Neural crest cell (in vitro differentiated cells): ENCODE measurements around the gene PRDX5. TPM values are rescaled to one million over a fixed set of nuclear protein-coding genes. Genes with fewer than 3 reads are reported as not detected.

Experiments
- DNase-seq: peaks from one replicate; pipeline ENCODE4 v3.0.0; 2021; ENCODE audit warnings: low read depth, mixed read lengths, low spot score
- H3K27ac Mint-ChIP-seq: one replicate; pipeline ENCODE4 v1.8.0; 2021; ENCODE audit warnings: mild to moderate bottlenecking, mixed read lengths; ENCODE audit not compliant: unreplicated experiment
- H3K27me3 Mint-ChIP-seq: 2 replicates; pipeline ENCODE4 v1.8.0; 2021; ENCODE audit warnings: low read depth, mild to moderate bottlenecking, mixed read lengths
- H3K36me3 Mint-ChIP-seq: 2 replicates; pipeline ENCODE4 v1.8.0; 2021; ENCODE audit warnings: low read depth, mild to moderate bottlenecking, mixed read lengths
- H3K4me1 Mint-ChIP-seq: 2 replicates; pipeline ENCODE4 v1.8.0; 2021; ENCODE audit warnings: mixed read lengths
- H3K4me3 Mint-ChIP-seq: one replicate; pipeline ENCODE4 v1.8.0; 2021; ENCODE audit warnings: mild to moderate bottlenecking, mixed read lengths
- H3K9me3 Mint-ChIP-seq: 2 replicates; pipeline ENCODE4 v1.8.0; 2021; ENCODE audit warnings: mixed read lengths
- long read RNA-seq: library from polyadenylated mRNA; unstranded; transcript quantifications from one replicate; pipeline ENCODE4 v2.0.0, GENCODE V29; 2020
- total RNA-seq: library from RNA; stranded (reverse); gene quantifications from 2 replicates; pipeline ENCODE4 v1.2.1, GENCODE V29; 2021
- TF ChIP-seq, protein P1 (sequence below): fragments of 200-600 bp; sonication (generic); conservative IDR thresholded peaks from 2 replicates; pipeline ENCODE4 v1.5.0; 2021; ENCODE audit warnings: antibody characterized with exemption, mild to moderate bottlenecking

Gene PRDX5
- total RNA-seq, result 148 and 168 TPM in 2 replicates
- long read RNA-seq, transcript PRDX5-201 (6 exons, 893 nt), result major isoform, 35 of 46 reads
- long read RNA-seq, partial matches to known transcripts, result 0 of 46 reads
- long read RNA-seq, other reads (novel, unspliced or antisense), result 7 of 46 reads

DNA sequence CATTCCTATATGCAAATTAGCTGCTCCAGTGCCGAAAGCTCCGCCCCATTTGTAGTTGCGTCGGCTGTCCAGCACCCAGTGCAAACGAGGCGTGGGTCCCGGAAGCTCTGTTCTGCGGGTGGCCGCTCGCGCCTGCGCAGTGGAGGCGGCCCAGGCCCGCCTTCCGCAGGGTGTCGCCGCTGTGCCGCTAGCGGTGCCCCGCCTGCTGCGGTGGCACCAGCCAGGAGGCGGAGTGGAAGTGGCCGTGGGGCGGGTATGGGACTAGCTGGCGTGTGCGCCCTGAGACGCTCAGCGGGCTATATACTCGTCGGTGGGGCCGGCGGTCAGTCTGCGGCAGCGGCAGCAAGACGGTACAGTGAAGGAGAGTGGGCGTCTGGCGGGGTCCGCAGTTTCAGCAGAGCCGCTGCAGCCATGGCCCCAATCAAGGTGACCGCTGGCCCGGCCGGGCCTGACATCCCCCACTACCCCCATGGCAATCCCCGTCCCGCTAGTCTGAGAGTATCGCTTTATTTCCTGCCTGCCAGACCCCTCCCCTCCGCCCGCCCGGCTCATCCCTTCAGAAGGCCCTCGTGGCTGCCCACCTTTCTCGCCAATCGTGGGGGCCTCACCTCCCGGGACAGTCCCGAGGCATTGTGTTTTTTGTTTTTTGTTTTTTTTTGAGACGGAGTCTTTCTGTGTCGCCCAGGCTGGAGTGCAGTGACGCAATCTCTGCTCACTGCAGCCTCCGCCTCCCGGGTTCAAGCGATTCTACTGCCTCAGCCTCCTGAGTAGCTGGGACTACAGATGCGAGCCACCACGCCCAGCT is at the start of gene PRDX5:
TSS of gene PRDX5 (plus strand) at position 161 of the 805 bp plus-strand sequence. CDS start at position 256, 95 bp downstream.
- peaks cover 3% of the 10 kb centered on the region for H3K36me3 Mint-ChIP-seq

DNA sequence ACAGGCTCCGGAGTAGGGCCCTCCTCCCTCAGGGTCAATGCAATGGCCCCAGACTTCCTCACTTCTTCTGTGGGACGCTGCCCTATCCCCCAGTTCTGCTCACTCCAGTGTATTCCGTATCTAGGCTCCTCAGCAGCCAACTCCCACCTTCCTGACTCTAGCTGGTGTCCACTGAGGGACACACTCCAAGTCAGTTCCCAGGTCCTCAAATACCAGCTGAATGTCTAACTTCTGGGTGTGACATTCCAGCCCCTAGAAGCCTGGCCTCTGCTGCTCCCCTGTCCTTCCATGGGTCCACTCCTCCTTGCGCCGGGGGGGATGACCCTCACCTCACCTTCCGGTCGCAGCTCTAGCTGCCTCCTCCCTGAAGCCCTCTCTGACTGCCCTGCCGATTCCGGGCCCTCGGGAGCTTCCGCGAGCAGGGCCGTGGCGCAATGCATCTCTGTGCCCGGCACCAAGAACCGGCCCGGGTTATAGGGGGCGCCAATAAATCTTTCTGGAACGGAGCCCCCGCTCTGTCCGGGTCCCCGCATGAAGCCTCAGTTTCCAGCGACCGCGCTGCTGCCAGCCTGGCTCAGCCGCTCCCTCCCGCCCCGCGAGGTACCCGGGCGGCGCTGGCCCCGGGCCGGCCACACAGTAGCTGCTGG is 48.9 kb upstream of the PRDX5 start:
- DNase-seq, result peak; percentile 14
- TF ChIP-seq, protein P1, sequence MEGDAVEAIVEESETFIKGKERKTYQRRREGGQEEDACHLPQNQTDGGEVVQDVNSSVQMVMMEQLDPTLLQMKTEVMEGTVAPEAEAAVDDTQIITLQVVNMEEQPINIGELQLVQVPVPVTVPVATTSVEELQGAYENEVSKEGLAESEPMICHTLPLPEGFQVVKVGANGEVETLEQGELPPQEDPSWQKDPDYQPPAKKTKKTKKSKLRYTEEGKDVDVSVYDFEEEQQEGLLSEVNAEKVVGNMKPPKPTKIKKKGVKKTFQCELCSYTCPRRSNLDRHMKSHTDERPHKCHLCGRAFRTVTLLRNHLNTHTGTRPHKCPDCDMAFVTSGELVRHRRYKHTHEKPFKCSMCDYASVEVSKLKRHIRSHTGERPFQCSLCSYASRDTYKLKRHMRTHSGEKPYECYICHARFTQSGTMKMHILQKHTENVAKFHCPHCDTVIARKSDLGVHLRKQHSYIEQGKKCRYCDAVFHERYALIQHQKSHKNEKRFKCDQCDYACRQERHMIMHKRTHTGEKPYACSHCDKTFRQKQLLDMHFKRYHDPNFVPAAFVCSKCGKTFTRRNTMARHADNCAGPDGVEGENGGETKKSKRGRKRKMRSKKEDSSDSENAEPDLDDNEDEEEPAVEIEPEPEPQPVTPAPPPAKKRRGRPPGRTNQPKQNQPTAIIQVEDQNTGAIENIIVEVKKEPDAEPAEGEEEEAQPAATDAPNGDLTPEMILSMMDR, result no peak
- Mint-ChIP-seq H3K4me1 (peaks cover 22% of the 10 kb centered on the region), H3K4me3 (peak overlapping the region; percentile 85), H3K9me3 (no peaks in the 10 kb centered on the region), H3K27ac (peak overlapping the region; percentile 92), H3K36me3 (peaks cover 3% of the 10 kb centered on the region), H3K27me3 (peaks cover 7% of the 10 kb centered on the region)

More for the DNA sequence above, at the start of gene PRDX5:
- Mint-ChIP-seq H3K4me1 (peaks cover 33% of the 10 kb centered on the region), H3K4me3 (peak within 1 kb of the TSS; percentile 94), H3K9me3 (no peaks in the 10 kb centered on the region), H3K27me3 (no peaks in the 10 kb centered on the region), H3K27ac (peak within 1 kb of the TSS; percentile 99)
- TF ChIP-seq, protein P1, result no peak
- peak; percentile 86 for DNase-seq

DNA sequence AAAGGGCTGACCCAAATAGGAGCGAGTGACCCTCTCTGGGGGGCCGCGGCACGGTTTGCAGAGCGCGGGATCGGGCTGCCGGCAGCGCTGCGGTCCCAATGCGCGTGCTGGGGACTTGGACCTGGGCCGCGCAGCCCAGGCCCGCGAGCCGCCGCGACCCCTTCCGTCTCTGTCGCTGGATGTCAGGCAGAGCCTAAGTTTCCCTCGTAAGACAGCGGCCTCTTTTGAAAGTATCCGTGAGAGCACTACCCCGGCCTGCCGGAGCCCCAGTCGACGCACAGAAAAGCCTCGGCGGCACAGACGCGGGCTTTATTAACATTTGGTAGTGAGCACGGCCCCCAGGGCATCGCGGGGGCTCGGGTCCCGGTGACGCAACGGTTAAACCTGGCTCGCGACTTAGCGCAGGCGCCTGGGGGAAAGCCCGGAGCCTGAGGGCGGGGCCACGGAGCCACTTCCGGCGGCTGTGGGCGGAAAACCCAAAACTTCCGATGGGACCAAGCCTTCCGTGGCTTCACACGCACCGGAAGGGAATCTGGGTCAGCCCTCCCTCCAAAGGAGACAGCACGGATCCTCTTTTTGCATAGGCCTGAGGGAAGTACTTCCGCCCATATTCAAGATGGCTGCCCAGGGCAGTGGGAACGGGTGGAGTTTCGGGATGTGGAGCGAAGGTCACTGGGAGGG is 48.2 kb upstream of the PRDX5 start:
- peaks cover 7% of the 10 kb centered on the region for H3K27me3 Mint-ChIP-seq
- peaks cover 22% of the 10 kb centered on the region for H3K4me1 Mint-ChIP-seq
- H3K4me3 Mint-ChIP-seq, result peak overlapping the region; percentile 99
- H3K9me3 Mint-ChIP-seq, result no peaks in the 10 kb centered on the region
- peaks cover 3% of the 10 kb centered on the region for H3K36me3 Mint-ChIP-seq
- peak overlapping the region; percentile 100 for H3K27ac Mint-ChIP-seq
- TF ChIP-seq, protein P1, result no peak
- peak; percentile 96 for DNase-seq

DNA sequence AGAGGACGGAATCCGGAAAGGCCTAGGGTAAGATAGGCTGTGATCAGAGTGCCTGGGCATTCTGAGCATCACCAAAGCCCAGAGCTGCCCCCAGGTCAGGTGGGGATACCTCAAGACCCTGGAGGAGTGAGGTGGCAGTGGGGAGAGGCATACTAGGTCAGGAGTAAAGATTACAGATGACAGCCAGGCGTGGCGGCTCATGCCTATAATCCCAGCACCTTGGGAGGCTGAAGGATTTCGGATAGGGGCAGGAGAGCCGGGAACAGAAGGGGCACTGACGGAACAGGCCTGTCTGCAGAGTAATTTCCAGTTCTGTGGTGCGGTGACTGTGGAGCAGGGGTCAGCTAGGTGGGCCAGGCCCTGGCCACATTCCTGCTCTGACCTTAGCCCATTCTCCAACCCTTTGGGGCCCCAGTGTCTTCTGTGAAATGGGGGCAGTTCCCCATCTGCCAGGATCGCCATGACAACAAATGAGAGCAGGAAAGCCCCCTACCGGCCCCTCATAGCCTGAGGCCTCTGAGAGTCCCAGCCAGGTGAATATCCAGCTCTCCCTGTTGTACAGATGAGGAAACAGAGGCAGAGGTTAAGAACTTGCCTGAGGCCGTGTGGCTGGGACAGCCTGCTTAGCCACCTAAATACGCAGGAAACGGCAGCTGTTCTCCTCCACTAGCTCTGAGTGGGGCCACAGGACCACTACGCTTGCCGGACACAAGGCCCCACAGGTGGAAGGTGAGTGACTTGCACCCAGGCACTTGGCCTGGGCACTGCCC is 42.7 kb upstream of the PRDX5 start:
- TF ChIP-seq, protein P1, result no peak
- Mint-ChIP-seq H3K4me3 (peak overlapping the region; percentile 44), H3K36me3 (peaks cover under 1% of the 10 kb centered on the region), H3K27ac (no peak overlapping the region), H3K27me3 (peaks cover 2% of the 10 kb centered on the region), H3K4me1 (peaks cover 9% of the 10 kb centered on the region), H3K9me3 (no peaks in the 10 kb centered on the region)
- no peak for DNase-seq

DNA sequence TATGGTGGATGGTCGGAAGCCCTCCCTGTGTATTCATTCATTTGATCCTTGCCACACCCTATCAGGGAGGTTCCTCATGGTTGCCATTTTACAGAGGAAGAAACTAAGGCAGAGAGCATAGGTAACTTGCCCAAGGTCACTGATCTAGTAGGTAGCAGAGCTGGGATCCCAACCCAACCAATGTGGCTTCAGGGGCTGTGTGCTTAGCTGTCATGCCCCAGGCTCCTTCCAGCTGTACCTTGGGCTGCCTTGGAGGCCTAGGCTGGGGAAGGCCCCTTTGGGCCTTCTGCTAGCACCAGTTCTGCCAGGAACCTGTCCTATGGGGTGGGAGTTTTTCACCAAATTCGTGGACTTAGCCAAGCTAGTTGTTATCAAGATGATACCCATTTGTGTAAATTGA is 42.1 kb upstream of the PRDX5 start:
- H3K4me3 Mint-ChIP-seq, result no peak overlapping the region
- DNase-seq, result no peak
- peaks cover 6% of the 10 kb centered on the region for H3K4me1 Mint-ChIP-seq
- no peaks in the 10 kb centered on the region for H3K36me3 Mint-ChIP-seq
- no peaks in the 10 kb centered on the region for H3K9me3 Mint-ChIP-seq
- no peaks in the 10 kb centered on the region for H3K27me3 Mint-ChIP-seq
- H3K27ac Mint-ChIP-seq, result no peak overlapping the region
- TF ChIP-seq, protein P1, result no peak
